Neural cell (in vitro differentiated cells): ENCODE data around the gene SLC2A1. TPM values are rescaled to one million over a fixed set of nuclear protein-coding genes. Genes with fewer than 3 reads are reported as not detected.

ENCODE experiments used
- H2AFZ ChIP-seq: fragments of 200-600, 300-800 bp; sonication (generic), shearing (Covaris generic); 2 replicates; pipeline ENCODE4 v1.6.0; 2014; ENCODE audit warnings: low read depth, mild to moderate bottlenecking, antibody characterized with exemption, low read length, moderate library complexity
- H3F3A ChIP-seq: fragments of 200-600 bp; shearing (Covaris generic); 2 replicates; pipeline ENCODE4 v1.6.1; 2016; ENCODE audit warnings: mild to moderate bottlenecking, moderate library complexity, mixed read lengths, antibody characterized with exemption, low read length; ENCODE audit not compliant: insufficient read depth, poor library complexity, severe bottlenecking
- H3K27ac ChIP-seq: fragments of 200-600, 300-800 bp; sonication (generic), shearing (Covaris generic); 2 replicates; pipeline ENCODE4 v1.5.1; 2014; ENCODE audit warnings: mild to moderate bottlenecking, low read length, moderate library complexity
- H3K27me3 ChIP-seq: fragments of 300-800, 200-600 bp; sonication (generic), shearing (Covaris generic); 2 replicates; pipeline ENCODE4 v1.6.0; 2014; ENCODE audit warnings: mild to moderate bottlenecking, low read depth, low read length, moderate library complexity; ENCODE audit not compliant: insufficient read depth
- H3K36me3 ChIP-seq: fragments of 300-800, 200-600 bp; sonication (generic), shearing (Covaris generic); 2 replicates; pipeline ENCODE4 v1.5.1; 2014; ENCODE audit warnings: mild to moderate bottlenecking, antibody characterized with exemption, low read length, moderate library complexity; ENCODE audit not compliant: insufficient read depth
- H3K4me2 ChIP-seq: fragments of 300-800, 200-600 bp; sonication (generic), shearing (Covaris generic); 2 replicates; pipeline ENCODE4 v1.6.0; 2014; ENCODE audit warnings: mild to moderate bottlenecking, low read length
- H3K4me3 ChIP-seq: fragments of 300-800, 200-600 bp; sonication (generic), shearing (Covaris generic); 2 replicates; pipeline ENCODE4 v1.5.1; 2014; ENCODE audit warnings: mild to moderate bottlenecking, low read length, moderate library complexity
- H3K79me2 ChIP-seq: fragments of 200-600 bp; shearing (Covaris generic); replicated peaks from 2 replicates; pipeline ENCODE4 v1.6.0; 2014; ENCODE audit warnings: mild to moderate bottlenecking, low read length, moderate library complexity; ENCODE audit not compliant: insufficient read depth
- H3K9ac ChIP-seq: fragments of 300-800, 200-600 bp; sonication (generic), shearing (Covaris generic); 2 replicates; pipeline ENCODE4 v1.6.1; 2016; ENCODE audit warnings: mild to moderate bottlenecking, low read length, mixed read lengths
- H3K9me2 ChIP-seq: fragments of 200-600 bp; shearing (Covaris generic); 2 replicates; pipeline ENCODE4 v1.6.1; 2016; ENCODE audit warnings: mild to moderate bottlenecking, low read length, mixed read lengths; ENCODE audit not compliant: insufficient read depth
- H3K9me3 ChIP-seq: fragments of 200-600, 300-800 bp; sonication (generic), shearing (Covaris generic); 2 replicates; pipeline ENCODE4 v1.6.1; 2016; ENCODE audit warnings: mild to moderate bottlenecking, mixed run types, low read length, moderate library complexity, mixed read lengths
- H4K20me1 ChIP-seq: fragments of 200-600 bp; shearing (Covaris generic); 2 replicates; pipeline ENCODE4 v1.6.1; 2016; ENCODE audit warnings: mild to moderate bottlenecking, mixed run types; ENCODE audit not compliant: insufficient read depth
- EP300 ChIP-seq: fragments of 450-650 bp; conservative IDR thresholded peaks from 2 replicates; pipeline ENCODE4 v1.6.1; 2014; ENCODE audit warnings: antibody characterized with exemption, mild to moderate bottlenecking, moderate library complexity; ENCODE audit not compliant: poor library complexity, severe bottlenecking
- EZH2 ChIP-seq: fragments of 200-600, 300-800 bp; shearing (Covaris generic), sonication (generic); IDR thresholded peaks from 2 replicates; pipeline ENCODE4 v1.6.1; 2014; ENCODE audit warnings: antibody characterized with exemption, low read length, borderline replicate concordance, mild to moderate bottlenecking; ENCODE audit not compliant: insufficient read depth, poor library complexity, severe bottlenecking
- MXI1 ChIP-seq: fragments of 450-650 bp; conservative IDR thresholded peaks from 2 replicates; pipeline ENCODE4 v1.6.1; 2014; ENCODE audit warnings: antibody characterized with exemption, mild to moderate bottlenecking; ENCODE audit not compliant: poor library complexity, severe bottlenecking
- POLR2AphosphoS5 ChIP-seq: IDR thresholded peaks from 2 replicates; pipeline ENCODE4 v1.6.1; 2012
- RAD21 ChIP-seq: fragments of 450-650 bp; conservative IDR thresholded peaks from 2 replicates; pipeline ENCODE4 v1.6.1; 2014; ENCODE audit warnings: antibody characterized with exemption, mild to moderate bottlenecking, moderate library complexity
- SMC3 ChIP-seq: fragments of 450-650 bp; conservative IDR thresholded peaks from 2 replicates; pipeline ENCODE4 v1.6.1; 2014; ENCODE audit warnings: antibody characterized with exemption, mild to moderate bottlenecking, moderate library complexity; ENCODE audit not compliant: poor library complexity
- TAF1 ChIP-seq: IDR thresholded peaks from 2 replicates; pipeline ENCODE4 v1.6.1; 2012; ENCODE audit warnings: low read depth
- polyA plus RNA-seq: library from polyadenylated mRNA; depleted of rRNA; stranded (reverse); fragments of >200 nt; gene quantifications from 2 replicates; pipeline ENCODE4 v1.2.3, GENCODE V29; 2014
- TF ChIP-seq, protein P1 (sequence below): fragments of 450-650 bp; IDR thresholded peaks from 2 replicates; pipeline ENCODE4 v1.5.1; 2014; ENCODE audit warnings: antibody characterized with exemption, mild to moderate bottlenecking, moderate library complexity; ENCODE audit not compliant: poor library complexity, severe bottlenecking
- TF ChIP-seq, protein P2 (sequence below): IDR thresholded peaks from 2 replicates; pipeline ENCODE4 v1.6.1; 2012; ENCODE audit warnings: borderline replicate concordance

The SLC2A1 gene
- polyA plus RNA-seq, 1 donor from 2014 or later = 39.4 TPM

DNA sequence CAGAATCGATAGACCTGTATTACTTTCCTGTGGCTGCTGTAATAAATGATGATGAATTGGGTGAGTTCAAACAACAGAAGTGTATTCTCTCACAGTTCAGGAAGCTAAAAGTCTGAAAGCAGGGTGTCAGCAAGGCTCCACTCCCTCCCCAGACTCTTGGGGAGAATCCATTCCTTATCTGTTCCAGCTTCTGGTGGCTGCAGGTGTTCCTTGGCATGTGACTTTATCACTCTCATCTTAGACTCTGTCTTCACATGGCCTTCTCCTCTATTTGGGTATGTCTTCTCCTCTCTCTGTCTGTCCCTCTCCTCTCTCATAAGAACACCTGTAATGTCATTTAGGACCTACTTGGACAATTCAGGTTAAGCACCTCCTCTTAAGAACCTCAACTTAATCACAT lies 44.1 kb upstream of the SLC2A1 start:
- no peak overlapping the region for H3K4me3 ChIP-seq
- no peak overlapping the region for H2AFZ ChIP-seq
- no peaks in the 10 kb centered on the region for H3K9me2 ChIP-seq
- H3K4me2 ChIP-seq = no peak overlapping the region
- no peaks in the 10 kb centered on the region for H3K9me3 ChIP-seq
- H4K20me1 ChIP-seq = no peaks in the 10 kb centered on the region
- no peaks in the 10 kb centered on the region for H3K79me2 ChIP-seq
- H3K27me3 ChIP-seq = no peaks in the 10 kb centered on the region
- TF ChIP-seq, protein P1, sequence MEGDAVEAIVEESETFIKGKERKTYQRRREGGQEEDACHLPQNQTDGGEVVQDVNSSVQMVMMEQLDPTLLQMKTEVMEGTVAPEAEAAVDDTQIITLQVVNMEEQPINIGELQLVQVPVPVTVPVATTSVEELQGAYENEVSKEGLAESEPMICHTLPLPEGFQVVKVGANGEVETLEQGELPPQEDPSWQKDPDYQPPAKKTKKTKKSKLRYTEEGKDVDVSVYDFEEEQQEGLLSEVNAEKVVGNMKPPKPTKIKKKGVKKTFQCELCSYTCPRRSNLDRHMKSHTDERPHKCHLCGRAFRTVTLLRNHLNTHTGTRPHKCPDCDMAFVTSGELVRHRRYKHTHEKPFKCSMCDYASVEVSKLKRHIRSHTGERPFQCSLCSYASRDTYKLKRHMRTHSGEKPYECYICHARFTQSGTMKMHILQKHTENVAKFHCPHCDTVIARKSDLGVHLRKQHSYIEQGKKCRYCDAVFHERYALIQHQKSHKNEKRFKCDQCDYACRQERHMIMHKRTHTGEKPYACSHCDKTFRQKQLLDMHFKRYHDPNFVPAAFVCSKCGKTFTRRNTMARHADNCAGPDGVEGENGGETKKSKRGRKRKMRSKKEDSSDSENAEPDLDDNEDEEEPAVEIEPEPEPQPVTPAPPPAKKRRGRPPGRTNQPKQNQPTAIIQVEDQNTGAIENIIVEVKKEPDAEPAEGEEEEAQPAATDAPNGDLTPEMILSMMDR = no peak
- TF ChIP-seq, protein P2, sequence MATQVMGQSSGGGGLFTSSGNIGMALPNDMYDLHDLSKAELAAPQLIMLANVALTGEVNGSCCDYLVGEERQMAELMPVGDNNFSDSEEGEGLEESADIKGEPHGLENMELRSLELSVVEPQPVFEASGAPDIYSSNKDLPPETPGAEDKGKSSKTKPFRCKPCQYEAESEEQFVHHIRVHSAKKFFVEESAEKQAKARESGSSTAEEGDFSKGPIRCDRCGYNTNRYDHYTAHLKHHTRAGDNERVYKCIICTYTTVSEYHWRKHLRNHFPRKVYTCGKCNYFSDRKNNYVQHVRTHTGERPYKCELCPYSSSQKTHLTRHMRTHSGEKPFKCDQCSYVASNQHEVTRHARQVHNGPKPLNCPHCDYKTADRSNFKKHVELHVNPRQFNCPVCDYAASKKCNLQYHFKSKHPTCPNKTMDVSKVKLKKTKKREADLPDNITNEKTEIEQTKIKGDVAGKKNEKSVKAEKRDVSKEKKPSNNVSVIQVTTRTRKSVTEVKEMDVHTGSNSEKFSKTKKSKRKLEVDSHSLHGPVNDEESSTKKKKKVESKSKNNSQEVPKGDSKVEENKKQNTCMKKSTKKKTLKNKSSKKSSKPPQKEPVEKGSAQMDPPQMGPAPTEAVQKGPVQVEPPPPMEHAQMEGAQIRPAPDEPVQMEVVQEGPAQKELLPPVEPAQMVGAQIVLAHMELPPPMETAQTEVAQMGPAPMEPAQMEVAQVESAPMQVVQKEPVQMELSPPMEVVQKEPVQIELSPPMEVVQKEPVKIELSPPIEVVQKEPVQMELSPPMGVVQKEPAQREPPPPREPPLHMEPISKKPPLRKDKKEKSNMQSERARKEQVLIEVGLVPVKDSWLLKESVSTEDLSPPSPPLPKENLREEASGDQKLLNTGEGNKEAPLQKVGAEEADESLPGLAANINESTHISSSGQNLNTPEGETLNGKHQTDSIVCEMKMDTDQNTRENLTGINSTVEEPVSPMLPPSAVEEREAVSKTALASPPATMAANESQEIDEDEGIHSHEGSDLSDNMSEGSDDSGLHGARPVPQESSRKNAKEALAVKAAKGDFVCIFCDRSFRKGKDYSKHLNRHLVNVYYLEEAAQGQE = no peak
- TF ChIP-seq POLR2AphosphoS5 (no peak), TAF1 (no peak), RAD21 (no peak), SMC3 (no peak), EP300 (no peak), MXI1 (no peak), EZH2 (no peak)
- no peak overlapping the region for H3K27ac ChIP-seq
- H3K36me3 ChIP-seq = no peaks in the 10 kb centered on the region
- H3F3A ChIP-seq = no peaks in the 10 kb centered on the region
- no peak overlapping the region for H3K9ac ChIP-seq

DNA sequence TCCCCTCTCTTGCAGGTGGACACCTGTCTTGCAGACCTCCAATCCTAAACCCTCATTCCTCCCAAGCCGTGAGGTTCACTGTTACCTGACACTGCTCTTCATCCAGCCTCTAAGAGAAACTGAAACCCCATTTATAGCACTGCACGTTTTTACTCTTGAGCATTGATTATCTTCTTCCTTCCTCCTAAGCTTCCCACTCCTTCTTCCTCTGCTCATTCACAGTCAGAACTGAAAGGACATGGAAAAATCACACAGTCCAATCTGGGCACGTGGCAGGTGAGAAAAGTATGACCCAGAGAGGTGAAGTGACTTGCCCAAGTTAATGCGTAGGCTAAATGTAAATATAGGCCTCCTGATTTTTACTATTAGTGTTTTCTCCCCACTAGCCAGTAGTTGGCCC lies 43.4 kb upstream of the SLC2A1 start:
- H3K27me3 ChIP-seq = no peaks in the 10 kb centered on the region
- no peaks in the 10 kb centered on the region for H3K36me3 ChIP-seq
- H4K20me1 ChIP-seq = no peaks in the 10 kb centered on the region
- H3K4me3 ChIP-seq = no peak overlapping the region
- H3K79me2 ChIP-seq = no peaks in the 10 kb centered on the region
- H3K9me3 ChIP-seq = no peaks in the 10 kb centered on the region
- H3K27ac ChIP-seq = no peak overlapping the region
- H3K9me2 ChIP-seq = no peaks in the 10 kb centered on the region
- H3F3A ChIP-seq = no peaks in the 10 kb centered on the region
- H2AFZ ChIP-seq = no peak overlapping the region
- H3K9ac ChIP-seq = no peak overlapping the region
- H3K4me2 ChIP-seq = no peak overlapping the region
- TF ChIP-seq, protein P2 = no peak
- TF ChIP-seq EP300 = no peak
- TF ChIP-seq MXI1 = no peak
- no peak for TF ChIP-seq TAF1
- no peak for TF ChIP-seq SMC3
- no peak for TF ChIP-seq RAD21
- TF ChIP-seq POLR2AphosphoS5 = no peak
- TF ChIP-seq, protein P1 = no peak
- no peak for TF ChIP-seq EZH2
